GM12891 (cell line): ENCODE measurements around the gene NR2C2.
A peak's percentile ranks its signal among the peaks of the same experiment; 100 is the strongest.

Experiments used
- PAX5 ChIP-seq: IDR thresholded peaks from 2 replicates; pipeline ENCODE4 v1.6.1; 2011; ENCODE audit warnings: low read length, moderate library complexity, mild to moderate bottlenecking; ENCODE audit not compliant: insufficient read depth, severe bottlenecking
- POLR2A ChIP-seq: IDR thresholded peaks from 2 replicates; pipeline ENCODE4 v1.6.1; 2011; ENCODE audit warnings: low read depth, low read length, control low read depth
- POLR2AphosphoS5 ChIP-seq: IDR thresholded peaks from 2 replicates; pipeline ENCODE4 v1.6.1; 2011; ENCODE audit warnings: low read depth, low read length, control low read depth
- POU2F2 ChIP-seq: IDR thresholded peaks from 2 replicates; pipeline ENCODE4 v1.6.1; 2011; ENCODE audit warnings: low read depth, mild to moderate bottlenecking, control low read depth, low read length, moderate library complexity
- SPI1 ChIP-seq: IDR thresholded peaks from 2 replicates; pipeline ENCODE4 v1.6.1; 2011; ENCODE audit warnings: low read depth, low read length, control low read depth
- TAF1 ChIP-seq: IDR thresholded peaks from 2 replicates; pipeline ENCODE4 v1.6.1; 2011; ENCODE audit warnings: low read depth, low read length, control low read depth

DNA sequence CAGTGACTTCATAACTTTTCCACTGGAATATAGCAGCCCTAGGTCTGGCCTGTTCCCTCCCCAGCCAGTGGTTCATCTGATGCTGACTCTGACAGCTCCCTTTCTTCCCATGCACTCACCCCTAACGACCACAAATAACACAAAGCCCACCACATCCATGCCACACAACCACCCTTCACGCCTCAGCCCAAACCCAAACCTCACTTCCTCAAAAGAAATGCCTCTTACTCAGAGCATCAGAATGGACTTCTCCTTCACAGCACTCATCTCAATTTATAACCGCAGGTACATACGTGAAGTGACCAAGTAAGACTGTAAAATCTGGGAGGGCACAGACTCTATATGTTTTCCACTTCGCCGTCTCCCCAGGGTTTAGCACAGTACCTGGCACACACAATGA is 150.5 kb downstream of the NR2C2 start:
- TF ChIP-seq POLR2AphosphoS5: no peak
- no peak for TF ChIP-seq POLR2A
- TF ChIP-seq SPI1: peak; percentile 92
- TF ChIP-seq TAF1: no peak
- TF ChIP-seq PAX5: no peak
- TF ChIP-seq POU2F2: no peak
